GM21447 (cell line): ENCODE data around the gene STAT2.
"Not testable (repeated sequence)": the region's sequence is repeated elsewhere in the genome, so short reads cannot be mapped to it uniquely, and the experiment has no call there.

Experiments
- ATAC-seq: cut with Tn5 transposase; IDR thresholded peaks from one replicate; pipeline ENCODE4 v1.9.1; 2021; ENCODE audit not compliant: unreplicated experiment

Gene STAT2

GRCh38 chr12:56332512-56333196 lies 27.3 kb downstream of the STAT2 start:
- ATAC-seq, result no peak

DNA sequence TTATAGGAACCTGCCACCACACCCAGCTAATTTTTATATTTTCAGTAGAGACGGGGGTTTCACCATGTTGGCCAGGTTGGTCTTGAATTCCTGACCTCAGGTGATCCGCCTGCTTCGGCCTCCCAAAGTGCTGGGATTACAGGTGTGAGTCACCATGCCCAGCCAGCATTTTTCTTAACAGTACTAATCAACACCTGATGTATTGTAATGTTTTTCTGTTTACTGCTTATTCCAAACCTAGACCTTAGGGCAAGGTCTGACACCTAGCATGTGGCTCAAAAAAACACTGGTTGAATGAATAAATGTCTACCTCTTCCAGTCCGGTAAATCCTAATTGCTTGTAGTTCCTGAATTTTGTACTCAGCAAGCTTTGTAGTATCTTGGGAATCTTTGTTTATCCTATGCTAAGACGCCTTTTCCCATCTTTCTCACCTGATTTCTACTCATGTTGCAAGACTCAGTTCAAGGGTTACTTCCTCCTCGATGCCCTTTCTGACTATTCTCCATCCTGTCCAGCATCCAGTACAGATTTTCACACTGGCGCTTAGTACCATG lies 28.9 kb downstream of the STAT2 start:
- no peak for ATAC-seq

GRCh38 chr12:56326533-56326932 lies 33.4 kb downstream of the STAT2 start:
- no peak for ATAC-seq

DNA sequence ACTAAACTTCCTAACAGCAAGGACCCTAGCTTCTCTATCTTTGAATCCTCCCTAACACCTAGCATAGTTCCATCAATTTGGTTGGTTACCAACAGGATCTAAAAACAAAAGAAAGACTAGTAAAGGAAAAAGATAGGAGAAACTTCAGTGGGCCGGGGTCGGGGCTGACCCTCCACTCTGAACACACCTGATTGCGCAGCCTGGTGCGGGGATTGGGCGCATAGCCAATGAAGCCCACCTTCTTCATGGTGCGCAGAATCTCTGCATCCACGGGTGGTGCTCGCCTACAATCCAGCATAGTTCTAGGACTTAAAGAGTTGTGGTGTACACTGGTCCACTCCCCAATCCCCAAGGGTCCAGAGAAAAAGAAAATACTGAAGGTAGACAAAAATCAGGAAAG lies 33.8 kb downstream of the STAT2 start:
- ATAC-seq, result no peak

DNA sequence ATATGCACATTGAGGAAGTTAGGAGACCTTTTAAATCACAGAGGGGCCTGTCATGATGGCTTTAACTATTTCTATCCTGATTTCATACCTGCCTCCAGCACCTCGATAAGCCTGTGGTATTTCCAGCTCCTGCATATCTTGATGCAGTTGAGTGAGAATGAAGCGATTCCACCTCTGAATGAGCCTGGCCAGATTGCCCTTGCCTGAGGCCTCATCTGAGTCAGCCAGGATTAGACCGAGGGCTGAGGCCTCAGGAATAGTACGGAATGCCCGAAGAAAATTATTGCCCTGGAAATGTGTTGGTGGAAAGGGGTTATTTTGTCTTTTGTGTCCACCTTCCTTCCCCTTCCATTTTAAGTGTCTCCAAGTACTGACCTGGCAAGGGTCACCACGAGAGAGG lies 35.7 kb downstream of the STAT2 start:
- no peak for ATAC-seq

DNA sequence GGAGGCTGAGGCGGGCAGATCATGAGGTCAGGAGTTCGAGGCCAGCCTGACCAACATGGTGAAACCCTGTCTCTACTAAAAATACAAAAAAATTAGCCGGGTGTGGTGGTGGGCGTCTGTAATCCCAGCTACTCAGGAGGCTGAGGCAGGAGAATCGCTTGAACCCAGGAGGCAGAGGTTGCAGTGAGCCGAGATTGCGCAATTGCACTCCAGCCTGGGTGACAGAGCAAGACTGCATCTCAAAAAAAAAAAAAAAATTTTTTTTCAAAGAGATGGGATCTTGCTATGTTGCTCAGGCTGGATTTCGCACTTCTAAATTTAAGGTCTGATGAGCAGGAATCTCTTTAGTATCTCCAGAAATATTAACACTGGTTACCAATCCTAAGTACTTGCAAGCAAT lies 38.3 kb downstream of the STAT2 start:
- not testable (repeated sequence) for ATAC-seq

GRCh38 chr12:56321027-56321426 lies 38.9 kb downstream of the STAT2 start:
- ATAC-seq, result no peak

GRCh38 chr12:56317675-56318074 lies 42.2 kb downstream of the STAT2 start:
- ATAC-seq, result no peak

- ATAC-seq, result peak; percentile 90
Observed at GRCh38 chr12:56315622-56316473, 44.1 kb downstream of the STAT2 start, which contains the start of gene CNPY2. Gene CNPY2, minus strand, starts transcription at chr12:56315988. Its CDS starts 771 bp downstream, at chr12:56315217.

DNA sequence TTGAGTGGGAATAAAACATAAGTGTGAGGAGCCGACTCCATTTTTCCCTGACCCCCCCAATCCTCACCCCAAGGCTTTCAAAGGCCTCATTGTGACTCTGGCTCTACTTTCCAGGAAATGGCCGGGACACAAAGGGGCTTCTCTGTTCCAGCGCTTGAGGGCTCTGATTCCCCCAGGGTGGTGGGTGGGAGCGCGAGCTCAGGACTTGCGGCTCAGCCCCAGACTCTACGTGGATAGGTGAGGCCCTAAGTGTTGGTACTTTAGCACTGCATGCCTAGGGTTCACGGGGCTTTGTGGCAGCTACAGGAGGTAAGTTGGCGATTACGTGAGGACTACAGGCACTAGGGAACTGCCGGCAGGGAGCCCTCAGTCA lies 44.7 kb downstream of the STAT2 start:
- ATAC-seq, result no peak

- ATAC-seq, result no peak
Observed at GRCh38 chr12:56311003-56311402, 48.9 kb downstream of the STAT2 start.

- no peak for ATAC-seq
Observed at GRCh38 chr12:56308714-56309113, 51.2 kb downstream of the STAT2 start.

DNA sequence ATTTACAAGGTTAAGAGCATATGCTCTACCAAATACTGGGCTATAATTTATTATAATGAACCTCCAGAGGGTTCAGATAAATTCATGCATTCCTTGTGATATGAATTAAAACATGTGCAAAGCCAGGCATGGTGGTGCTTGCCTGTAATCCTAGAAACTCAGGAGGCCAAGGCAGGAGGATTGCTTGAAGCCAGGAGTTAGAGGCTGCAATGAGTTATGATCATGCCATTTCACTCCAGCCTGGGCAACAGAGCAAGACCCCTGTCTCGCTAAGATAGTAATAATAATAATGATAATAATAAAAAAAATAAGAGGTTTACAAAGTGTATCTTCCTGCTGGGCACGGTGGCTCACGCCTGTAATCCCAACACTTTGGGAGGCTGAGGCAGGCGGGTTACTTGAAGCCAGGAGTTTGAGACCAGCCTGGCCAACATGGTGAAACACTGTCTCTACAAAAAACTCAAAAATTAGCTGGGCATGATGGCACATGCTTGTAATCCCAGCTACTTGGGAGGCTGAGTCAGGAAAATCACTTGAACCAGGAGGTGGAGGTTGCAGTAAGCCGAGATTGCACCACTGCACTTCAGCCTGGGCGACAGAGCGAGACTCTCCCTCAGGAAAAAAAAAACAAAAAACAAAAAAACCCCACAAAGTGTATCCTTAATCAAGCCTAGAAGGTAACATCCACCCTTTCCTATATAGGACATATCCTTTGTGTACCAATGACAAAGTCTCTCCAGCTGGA lies 52.5 kb downstream of the STAT2 start:
- ATAC-seq, result no peak

DNA sequence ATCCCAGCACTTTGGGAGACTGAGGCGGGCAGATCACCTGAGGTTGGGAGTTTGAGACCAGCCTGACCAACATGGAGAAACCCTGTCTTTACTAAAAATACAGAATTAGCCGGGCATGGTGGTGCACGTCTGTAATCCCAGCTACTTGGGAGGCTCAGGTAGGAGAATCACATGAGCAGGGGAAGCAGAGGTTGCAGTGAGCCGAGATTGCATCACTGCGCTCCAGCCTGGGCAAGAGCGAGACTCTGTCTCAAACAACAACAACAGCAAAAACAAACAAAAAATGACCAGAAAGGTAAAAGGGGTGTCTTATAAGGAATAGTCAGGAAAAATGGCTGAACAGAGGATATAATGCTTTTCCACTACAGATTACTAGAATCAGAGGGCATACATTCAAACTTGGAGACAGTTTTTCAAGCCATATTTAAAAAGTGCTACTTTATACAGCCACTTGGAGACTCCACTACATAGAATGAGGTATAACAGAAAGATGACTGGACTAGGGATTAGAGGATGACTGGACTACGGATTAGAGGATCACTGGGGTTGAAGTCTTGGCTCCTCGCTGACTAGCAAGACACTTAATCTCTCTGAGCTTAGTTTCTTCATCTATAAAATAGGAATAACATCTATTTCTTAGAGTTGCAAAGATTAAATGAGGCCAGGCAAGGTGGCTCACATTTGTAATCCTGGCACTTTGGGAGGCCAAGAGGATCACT lies 54.9 kb downstream of the STAT2 start:
- no peak for ATAC-seq

DNA sequence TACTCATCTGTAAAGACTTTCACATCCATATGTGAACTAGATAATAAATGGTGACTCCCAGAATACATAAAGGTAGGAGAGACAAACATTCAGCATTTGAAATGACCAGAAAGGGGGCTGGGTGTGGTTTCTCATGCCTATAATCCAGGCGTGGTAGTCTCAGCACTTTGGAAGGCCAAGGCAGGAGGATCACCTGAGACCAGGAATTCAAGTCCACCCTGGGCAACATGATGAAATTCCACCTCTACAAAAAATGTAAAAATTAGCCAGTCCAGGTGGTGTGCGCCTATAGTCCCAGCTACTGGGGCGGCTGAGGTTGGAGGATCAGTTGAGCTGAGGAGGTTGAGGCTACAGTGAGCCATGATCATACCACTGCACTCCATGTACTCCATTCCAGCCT lies 55.6 kb downstream of the STAT2 start:
- no peak for ATAC-seq

GRCh38 chr12:56300644-56301464 lies 59.1 kb downstream of the STAT2 start:
- ATAC-seq, result no peak

DNA sequence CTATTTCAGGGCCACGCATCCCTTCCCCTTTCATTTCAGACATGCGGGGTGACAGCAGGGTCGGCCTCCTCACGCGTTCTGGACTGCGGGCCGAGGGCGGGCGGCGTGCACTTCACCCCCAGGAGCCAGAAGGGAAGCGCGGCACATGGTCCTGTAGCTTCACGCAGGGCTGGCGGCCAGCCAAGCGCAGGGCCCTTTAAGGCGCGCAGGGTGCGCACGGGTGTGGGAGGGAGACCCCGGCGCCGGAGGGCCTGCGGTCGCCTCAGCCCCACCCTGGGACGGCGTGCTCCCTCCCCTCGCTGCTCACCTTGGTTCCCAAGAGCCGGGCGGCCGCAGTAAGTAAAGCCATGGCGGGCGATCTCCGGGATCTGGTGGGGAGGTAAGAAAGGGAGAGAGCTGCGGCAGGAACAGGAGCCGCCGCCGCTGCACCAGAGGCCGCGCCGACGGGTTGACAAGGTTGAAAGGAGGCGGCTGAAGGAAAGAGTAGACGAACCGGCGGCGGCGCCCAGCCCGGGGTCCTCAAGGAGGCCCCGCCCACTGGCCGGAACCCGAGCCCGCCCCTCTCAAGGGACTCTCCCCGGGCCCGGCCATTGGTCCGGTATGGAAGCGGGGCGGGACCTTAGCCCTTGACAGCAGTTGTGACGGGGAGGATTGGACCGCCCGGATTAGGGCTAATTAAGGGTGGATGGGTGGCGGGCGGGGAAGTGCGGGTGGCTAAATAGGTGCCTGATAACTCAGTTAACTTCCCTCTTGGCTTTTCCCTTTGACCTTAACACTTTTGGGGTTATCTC lies 59.9 kb downstream of the STAT2 start, which contains the start of gene CS:
TSS of gene CS (minus strand) at position 478 of the 791 bp plus-strand sequence. CDS start at position 349, 129 bp downstream.
- ATAC-seq, result peak; percentile 89

GRCh38 chr12:56299308-56299852 lies 60.5 kb downstream of the STAT2 start:
- ATAC-seq, result no peak

- ATAC-seq, result no peak
Observed at GRCh38 chr12:56298828-56299227, 61.1 kb downstream of the STAT2 start.
